Measurements from ENCODE around the gene HSDL1.

DNA sequence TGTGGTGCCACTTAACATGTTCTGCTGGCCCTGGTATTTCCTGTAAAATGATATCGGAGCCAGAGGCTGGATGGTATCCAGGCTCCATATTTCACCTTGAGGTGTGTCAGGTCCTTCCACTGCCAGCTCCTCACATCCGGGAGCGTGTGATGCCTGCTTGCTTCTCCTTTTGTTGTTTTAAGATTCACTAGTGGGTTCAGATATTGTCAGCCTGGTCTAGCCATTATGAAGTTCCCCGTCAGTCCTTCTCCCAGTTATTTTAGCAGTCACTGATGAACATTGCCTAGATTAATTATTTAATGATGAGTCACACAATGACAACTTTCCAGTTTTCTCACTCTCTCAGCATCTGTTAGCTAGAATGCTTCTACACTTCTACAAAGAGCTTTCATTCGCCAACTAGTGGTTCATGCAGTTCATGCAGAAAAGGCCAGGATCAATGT is 11.4 kb upstream of the HSDL1 start:
- TF ChIP-seq, protein P1, sequence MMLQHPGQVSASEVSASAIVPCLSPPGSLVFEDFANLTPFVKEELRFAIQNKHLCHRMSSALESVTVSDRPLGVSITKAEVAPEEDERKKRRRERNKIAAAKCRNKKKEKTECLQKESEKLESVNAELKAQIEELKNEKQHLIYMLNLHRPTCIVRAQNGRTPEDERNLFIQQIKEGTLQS (IDR thresholded peaks at IDR 0.05), result no peak
- no peak for TF ChIP-seq SP1 (IDR thresholded peaks at IDR 0.05)
- TF ChIP-seq, protein P2, sequence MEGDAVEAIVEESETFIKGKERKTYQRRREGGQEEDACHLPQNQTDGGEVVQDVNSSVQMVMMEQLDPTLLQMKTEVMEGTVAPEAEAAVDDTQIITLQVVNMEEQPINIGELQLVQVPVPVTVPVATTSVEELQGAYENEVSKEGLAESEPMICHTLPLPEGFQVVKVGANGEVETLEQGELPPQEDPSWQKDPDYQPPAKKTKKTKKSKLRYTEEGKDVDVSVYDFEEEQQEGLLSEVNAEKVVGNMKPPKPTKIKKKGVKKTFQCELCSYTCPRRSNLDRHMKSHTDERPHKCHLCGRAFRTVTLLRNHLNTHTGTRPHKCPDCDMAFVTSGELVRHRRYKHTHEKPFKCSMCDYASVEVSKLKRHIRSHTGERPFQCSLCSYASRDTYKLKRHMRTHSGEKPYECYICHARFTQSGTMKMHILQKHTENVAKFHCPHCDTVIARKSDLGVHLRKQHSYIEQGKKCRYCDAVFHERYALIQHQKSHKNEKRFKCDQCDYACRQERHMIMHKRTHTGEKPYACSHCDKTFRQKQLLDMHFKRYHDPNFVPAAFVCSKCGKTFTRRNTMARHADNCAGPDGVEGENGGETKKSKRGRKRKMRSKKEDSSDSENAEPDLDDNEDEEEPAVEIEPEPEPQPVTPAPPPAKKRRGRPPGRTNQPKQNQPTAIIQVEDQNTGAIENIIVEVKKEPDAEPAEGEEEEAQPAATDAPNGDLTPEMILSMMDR (IDR thresholded peaks at IDR 0.05; ENCODE audit: low read depth, low read length, missing input control), result no peak
- TF ChIP-seq, protein P3, sequence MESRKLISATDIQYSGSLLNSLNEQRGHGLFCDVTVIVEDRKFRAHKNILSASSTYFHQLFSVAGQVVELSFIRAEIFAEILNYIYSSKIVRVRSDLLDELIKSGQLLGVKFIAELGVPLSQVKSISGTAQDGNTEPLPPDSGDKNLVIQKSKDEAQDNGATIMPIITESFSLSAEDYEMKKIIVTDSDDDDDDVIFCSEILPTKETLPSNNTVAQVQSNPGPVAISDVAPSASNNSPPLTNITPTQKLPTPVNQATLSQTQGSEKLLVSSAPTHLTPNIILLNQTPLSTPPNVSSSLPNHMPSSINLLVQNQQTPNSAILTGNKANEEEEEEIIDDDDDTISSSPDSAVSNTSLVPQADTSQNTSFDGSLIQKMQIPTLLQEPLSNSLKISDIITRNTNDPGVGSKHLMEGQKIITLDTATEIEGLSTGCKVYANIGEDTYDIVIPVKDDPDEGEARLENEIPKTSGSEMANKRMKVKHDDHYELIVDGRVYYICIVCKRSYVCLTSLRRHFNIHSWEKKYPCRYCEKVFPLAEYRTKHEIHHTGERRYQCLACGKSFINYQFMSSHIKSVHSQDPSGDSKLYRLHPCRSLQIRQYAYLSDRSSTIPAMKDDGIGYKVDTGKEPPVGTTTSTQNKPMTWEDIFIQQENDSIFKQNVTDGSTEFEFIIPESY (IDR thresholded peaks at IDR 0.05), result no peak
- TF ChIP-seq FOXA2 (IDR thresholded peaks at IDR 0.05), result no peak
- TF ChIP-seq RXRA (IDR thresholded peaks at IDR 0.05), result no peak
- no peak for TF ChIP-seq GABPA (IDR thresholded peaks at IDR 0.05 in 1 of 2, conservative IDR thresholded peaks at IDR 0.05 in 1 of 2)
- TF ChIP-seq, protein P4, sequence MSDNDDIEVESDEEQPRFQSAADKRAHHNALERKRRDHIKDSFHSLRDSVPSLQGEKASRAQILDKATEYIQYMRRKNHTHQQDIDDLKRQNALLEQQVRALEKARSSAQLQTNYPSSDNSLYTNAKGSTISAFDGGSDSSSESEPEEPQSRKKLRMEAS (IDR thresholded peaks at IDR 0.05), result no peak
- no peak for TF ChIP-seq EGR1 (IDR thresholded peaks at IDR 0.05; ENCODE audit: low read depth in 2 of 2)
- no peak for TF ChIP-seq TAF1 (conservative IDR thresholded peaks at IDR 0.05)
- TF ChIP-seq YY1 (IDR thresholded peaks at IDR 0.05), result no peak
- no peak for TF ChIP-seq RAD21 (IDR thresholded peaks at IDR 0.05)
- no peak for TF ChIP-seq FOXA1 (IDR thresholded peaks at IDR 0.05)
- no peak for TF ChIP-seq JUND (IDR thresholded peaks at IDR 0.05)
